ENCODE measurements around the gene VIL1. TPM values are rescaled to one million over a fixed set of nuclear protein-coding genes. Genes with fewer than 3 reads are reported as not detected.

VIL1 gene
- total and polyA plus RNA-seq, 2 of the 8 experiments (the other 6 are each of a cell fraction or from before 2014, with no cell fraction given), result 6.2 to 7.0 TPM

DNA sequence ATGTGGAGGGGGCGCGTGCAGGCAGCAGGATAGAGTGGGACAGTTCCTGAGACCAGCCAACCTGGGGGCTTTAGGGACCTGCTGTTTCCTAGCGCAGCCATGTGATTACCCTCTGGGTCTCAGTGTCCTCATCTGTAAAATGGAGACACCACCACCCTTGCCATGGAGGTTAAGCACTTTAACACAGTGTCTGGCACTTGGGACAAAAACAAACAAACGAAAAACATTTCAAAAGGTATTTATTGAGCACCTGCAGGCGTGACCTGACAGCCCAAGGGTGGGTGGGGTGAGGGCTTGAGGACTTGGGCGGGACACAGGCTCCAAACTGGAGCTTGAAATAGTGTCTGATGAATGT is 23.9 kb upstream of the VIL1 start:
- Histone ChIP-seq H3K23me2 (ENCODE audit: low read depth, low read length) (peaks cover 22% of the 10 kb centered on the region; the same call in 1 of the 2 replicates), H3K27ac (ENCODE audit: low read depth, low read length) (no peak overlapping the region), H3K4me3 (ENCODE audit: extremely low read depth in 1 of 4, insufficient read depth in 2 of 4, low read depth in 3 of 4, low read length in 4 of 4) (peak overlapping the region in 2 of 4 experiments; percentile 37 to 77; a peak in 4 of 8 replicates), H3K79me1 (ENCODE audit: low read depth, low read length) (no peaks in the 10 kb centered on the region), H3K4me1 (replicated peaks in 1 of 4; ENCODE audit: control insufficient read depth in 3 of 4, insufficient read depth in 4 of 4, low read length in 3 of 4) (peaks cover 0 to 34% (median 22%) of the 10 kb centered on the region in 4 experiments; a peak in 6 of 7 replicates), H2AK5ac (ENCODE audit: low read depth, low read length) (no peak overlapping the region), H2BK5ac (ENCODE audit: low read depth, low read length) (no peak overlapping the region), H3K36me3 (ENCODE audit: control insufficient read depth in 2 of 4, insufficient read depth in 4 of 4, low read length in 3 of 4) (no peaks in the 10 kb centered on the region), H3K9ac (replicated peaks in 1 of 4; ENCODE audit: extremely low read depth in 1 of 4, low read depth in 3 of 4, low read length in 3 of 4) (no peak overlapping the region), H4K20me1 (replicated peaks in 1 of 2; ENCODE audit: control insufficient read depth in 1 of 2, insufficient read depth in 2 of 2, low read length in 2 of 2) (no peaks in the 10 kb centered on the region), H3K4me2 (ENCODE audit: insufficient read depth in 1 of 2, low read depth in 2 of 2, low read length in 2 of 2) (peak overlapping the region; percentile 82 to 84), H3K14ac (ENCODE audit: insufficient read length) (no peak overlapping the region), H2BK20ac (ENCODE audit: low read length) (no peak overlapping the region), H2BK15ac (ENCODE audit: low read length) (peak overlapping the region; percentile 88; the same call in 1 of the 2 replicates), H4K8ac (ENCODE audit: extremely low read depth, insufficient read depth, low read length) (no peak overlapping the region), H2BK12ac (ENCODE audit: low read depth, low read length) (no peak overlapping the region), H3K18ac (ENCODE audit: extremely low read depth, low read length) (no peak overlapping the region), H2AFZ (ENCODE audit: low read length) (no peak overlapping the region), H3K4ac (replicated peaks; ENCODE audit: insufficient read length, low read depth, low read length) (no peak overlapping the region), H2BK120ac (replicated peaks; ENCODE audit: low read depth, low read length) (no peak overlapping the region), H3K23ac (ENCODE audit: insufficient read length) (no peak overlapping the region), H3K9me3 (ENCODE audit: insufficient read depth in 2 of 2, low read depth in 1 of 2, low read length in 1 of 2) (no peaks in the 10 kb centered on the region), H4K5ac (ENCODE audit: insufficient read length, low read depth, low read length) (no peak overlapping the region), H3K56ac (replicated peaks; ENCODE audit: insufficient read length, low read depth, low read length) (no peak overlapping the region), H3K79me2 (ENCODE audit: control insufficient read depth in 1 of 2, insufficient read depth in 2 of 2, low read length in 2 of 2) (no peaks in the 10 kb centered on the region), H4K91ac (replicated peaks; ENCODE audit: insufficient read length, low read length) (no peak overlapping the region), H3K27me3 (replicated peaks in 1 of 4; ENCODE audit: control insufficient read depth in 3 of 4, extremely low read depth in 1 of 4, insufficient read depth in 3 of 4, low read length in 3 of 4) (peaks cover 22 to 34% (median 31%) of the 10 kb centered on the region in 4 experiments)
- ChIA-PET POLR2A (ENCODE audit: partially characterized antibody) (interaction anchor here (1.3 to 4.4 kb wide), 3 partner anchors 10 to 91 kb away, joined by 3 to 35 read pairs (median 4); partner anchors contain the start of gene SLC11A1), CTCF (ENCODE audit: partially characterized antibody) (interaction anchor here (0.7 to 7.5 kb wide), 10 partner anchors 10 to 122 kb away, joined by 3 to 96 read pairs (median 9); partner anchors contain the start of genes AAMP, CATIP, PNKD and TMBIM1)
- DNase-seq (ENCODE audit: low read depth in 1 of 2, low spot score in 2 of 2) (no peak), FAIRE-seq (no peak)
- WGBS, 2 experiments (ENCODE audit: extremely low coverage in 1 of 2, insufficient coverage in 1 of 2, insufficient read length in 1 of 2, insufficient replicate concordance in 2 of 2, low coverage in 1 of 2, low lambda C conversion rate in 2 of 2, missing lambda C conversion rate in 1 of 2), result 80% methylated on average over 6 of the region's 6 CpGs; no CpG with 5 or more reads in 1 of the 2 experiments
- TF ChIP-seq CHD2 (IDR thresholded peaks at IDR 0.05; ENCODE audit: low read length) (no peak), MAFK (IDR thresholded peaks at IDR 0.05; ENCODE audit: low read depth, low read length) (no peak), SIN3A (conservative IDR thresholded peaks at IDR 0.05 in 1 of 2, IDR thresholded peaks at IDR 0.05 in 1 of 2; ENCODE audit: low read depth in 1 of 2, low read length in 2 of 2) (no peak), RFX5 (IDR thresholded peaks at IDR 0.05; ENCODE audit: borderline replicate concordance, low read depth, low read length) (no peak), CHD1 (IDR thresholded peaks at IDR 0.05; ENCODE audit: low read depth, low read length) (no peak), POU5F1 (IDR thresholded peaks at IDR 0.05; ENCODE audit: low read depth, low read length) (no peak), KDM1A (IDR thresholded peaks at IDR 0.05; ENCODE audit: borderline replicate concordance, low read length) (no peak), TEAD4 (IDR thresholded peaks at IDR 0.05; ENCODE audit: low read depth, low read length) (no peak), JUND (IDR thresholded peaks at IDR 0.05; ENCODE audit: low read length) (no peak), CBX5 (IDR thresholded peaks at IDR 0.05; ENCODE audit: low read depth, low read length) (no peak), E2F6 (IDR thresholded peaks at IDR 0.05) (no peak), CTBP2 (IDR thresholded peaks at IDR 0.05; ENCODE audit: borderline replicate concordance, insufficient read depth, insufficient read length, low read length) (no peak), EP300 (IDR thresholded peaks at IDR 0.05; ENCODE audit: borderline replicate concordance in 1 of 2, low read depth in 2 of 2, low read length in 2 of 2) (no peak)
